ENCODE results near the gene FAM72C.
A peak's percentile ranks its signal among the peaks of the same experiment; 100 is the strongest.
"Not testable (repeated sequence)": the region's sequence is repeated elsewhere in the genome, so short reads cannot be mapped to it uniquely, and the experiment has no call there.

FAM72C gene

GRCh38 chr1:143984721-143985473, 13.1 kb upstream of the FAM72C start:
- not testable (repeated sequence) for ATAC-seq

- not testable (repeated sequence) for ATAC-seq
Observed at GRCh38 chr1:143974416-143974815, 2.6 kb upstream of the FAM72C start.

GRCh38 chr1:143973876-143974414, 2.2 kb upstream of the FAM72C start:
- not testable (repeated sequence) for ATAC-seq

- peak; percentile 51 for ATAC-seq
Observed at GRCh38 chr1:143972753-143973326, 1.1 kb upstream of the FAM72C start.

GRCh38 chr1:143965860-143966259, 5.9 kb downstream of the FAM72C start:
- not testable (repeated sequence) for ATAC-seq

GRCh38 chr1:143964294-143964693, 7.5 kb downstream of the FAM72C start:
- not testable (repeated sequence) for ATAC-seq

- ATAC-seq, result not testable (repeated sequence)
Observed at GRCh38 chr1:143955930-143956329, 15.9 kb downstream of the FAM72C start.

- ATAC-seq, result not testable (repeated sequence)
Observed at GRCh38 chr1:143952913-143953312, 18.9 kb downstream of the FAM72C start.

GRCh38 chr1:143951485-143952391, 20.0 kb downstream of the FAM72C start:
- ATAC-seq, result peak; percentile 92

- not testable (repeated sequence) for ATAC-seq
Observed at GRCh38 chr1:143947749-143948148, 24.0 kb downstream of the FAM72C start.

GRCh38 chr1:143945253-143945652, 26.5 kb downstream of the FAM72C start:
- peak; percentile 90 for ATAC-seq

- ATAC-seq, result peak; percentile 9; the same call in 1 of the 3 replicates
Observed at GRCh38 chr1:143944576-143945240, 27.1 kb downstream of the FAM72C start.

- ATAC-seq, result peak; percentile 82
Observed at GRCh38 chr1:143943319-143943978, 28.3 kb downstream of the FAM72C start.

- not testable (repeated sequence) for ATAC-seq
Observed at GRCh38 chr1:143942238-143942860, 29.4 kb downstream of the FAM72C start.

GRCh38 chr1:143939666-143940065, 32.1 kb downstream of the FAM72C start:
- ATAC-seq, result not testable (repeated sequence)

GRCh38 chr1:143938922-143939321, 32.9 kb downstream of the FAM72C start:
- not testable (repeated sequence) for ATAC-seq

GRCh38 chr1:143936457-143937115, 35.2 kb downstream of the FAM72C start:
- peak; percentile 95 for ATAC-seq

- peak; percentile 43 for ATAC-seq
Observed at GRCh38 chr1:143919127-143919526, 52.7 kb downstream of the FAM72C start.

- ATAC-seq, result peak; percentile 76
Observed at GRCh38 chr1:143918552-143918951, 53.2 kb downstream of the FAM72C start.

- ATAC-seq, result not testable (repeated sequence)
Observed at GRCh38 chr1:143913705-143914104, 58.1 kb downstream of the FAM72C start.

All from SK-N-SH treated with all-trans-retinoic acid at 6 μM for 48 hours (cell line).